SIG-M5 treated with dmso at 0.1 percent for 504 hours (cell line): ENCODE results near the gene TNNT3.

Experiments used
- DNase-seq: peaks from one replicate; lab custom pipeline; 2025; ENCODE audit not compliant: unreplicated experiment; lab: John Stamatoyannopoulos, UW

TNNT3 gene

GRCh38 chr11:1921574-1922141 is 2.2 kb downstream of the TNNT3 start:
- no peak for DNase-seq

GRCh38 chr11:1922481-1923081 is 3.1 kb downstream of the TNNT3 start:
- no peak for DNase-seq

GRCh38 chr11:1923201-1923956 is 3.9 kb downstream of the TNNT3 start:
- DNase-seq: no peak

DNA sequence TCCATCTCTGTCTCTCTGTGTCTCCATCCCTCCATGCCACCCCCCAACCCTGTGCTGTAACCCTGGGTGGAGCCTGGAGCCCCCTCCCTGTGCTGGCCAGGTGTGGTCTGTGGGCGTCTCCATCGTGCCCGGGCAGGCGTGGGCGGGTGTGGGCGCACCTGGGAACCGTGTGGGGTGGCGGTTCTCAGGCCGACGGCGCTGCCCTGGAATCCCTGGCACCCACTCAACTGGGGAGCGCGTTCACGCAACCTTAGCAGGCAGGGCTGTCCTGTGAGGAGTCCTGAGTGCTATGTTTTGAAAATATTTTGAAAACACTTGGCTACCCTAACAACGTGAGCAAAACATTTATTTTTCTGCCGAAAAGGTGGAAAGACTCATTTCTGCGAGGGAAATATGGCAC is 4.7 kb downstream of the TNNT3 start:
- no peak for DNase-seq

DNA sequence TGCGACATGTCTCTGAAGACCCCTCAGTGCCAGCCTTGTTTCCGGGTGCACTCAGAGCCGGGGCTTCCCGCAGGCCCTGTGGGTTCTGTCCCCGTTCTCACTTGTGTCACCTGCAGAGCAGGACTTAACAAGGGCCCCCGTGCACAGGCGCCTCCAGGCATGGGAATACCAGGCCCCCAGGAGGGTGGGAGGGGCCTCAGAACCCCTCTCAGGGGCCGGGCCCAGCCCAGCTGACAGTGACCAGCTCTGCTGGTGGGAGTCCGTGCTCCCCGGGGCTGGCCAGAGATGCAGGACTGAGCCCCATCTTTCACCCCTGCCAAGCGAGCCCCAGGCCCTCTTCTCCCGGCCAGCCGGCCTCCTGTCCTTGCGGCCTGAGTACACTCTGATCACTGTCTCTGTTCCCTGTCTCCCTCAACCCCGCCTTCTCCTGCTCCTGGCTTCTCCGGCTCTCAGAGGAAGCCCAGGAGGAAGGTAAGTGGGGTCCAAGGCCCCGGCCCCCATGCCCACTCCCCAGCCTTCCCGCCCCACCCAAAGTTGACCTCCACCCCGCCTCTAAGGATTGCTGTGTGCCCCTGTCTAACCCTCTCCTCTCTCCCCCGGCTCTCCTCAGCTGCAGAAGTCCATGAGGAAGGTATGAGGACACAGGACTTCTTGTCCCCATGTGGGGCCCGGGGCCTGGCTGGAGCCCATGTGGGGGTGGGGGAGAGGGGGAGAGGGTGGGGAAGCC is 5.3 kb downstream of the TNNT3 start:
- no peak for DNase-seq

DNA sequence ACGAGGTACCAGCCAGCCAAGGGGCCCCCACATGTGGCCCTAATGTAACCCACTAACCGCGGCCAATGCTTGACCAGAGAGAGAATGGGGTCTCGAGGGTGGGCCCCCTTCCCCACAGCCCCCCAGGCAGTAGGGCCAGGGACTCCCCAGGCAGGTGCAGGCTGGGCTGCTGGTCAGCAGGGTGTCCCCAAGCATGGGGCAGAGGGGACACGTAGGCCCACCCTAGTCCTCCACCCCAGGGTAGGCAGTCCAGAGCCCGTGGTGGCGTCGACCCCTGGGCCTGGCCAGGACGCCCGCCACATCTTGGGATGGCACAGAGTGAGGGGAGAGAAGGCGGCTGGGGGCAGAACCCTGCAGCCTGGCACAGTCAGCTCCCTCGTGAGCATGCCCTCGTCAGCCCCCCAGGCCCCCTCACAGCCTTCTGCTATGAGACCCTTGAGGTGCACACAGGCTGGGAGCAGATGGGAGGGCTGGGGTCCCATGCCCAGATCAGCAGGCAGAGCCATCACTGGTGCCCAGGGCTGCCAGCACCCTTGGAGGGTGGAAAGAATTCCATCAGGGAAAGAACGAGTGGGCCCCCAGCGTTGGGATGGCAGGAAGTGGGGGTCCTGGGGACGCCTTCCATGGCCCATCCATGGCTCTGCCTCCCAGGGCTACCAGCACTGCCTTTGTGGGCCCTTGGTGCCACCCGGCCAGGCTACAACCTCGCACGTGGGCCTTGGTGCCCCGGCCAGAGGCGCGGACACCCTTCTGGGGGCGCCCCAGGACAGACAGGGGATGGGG is 6.1 kb downstream of the TNNT3 start:
- DNase-seq: no peak

- no peak for DNase-seq
Observed at GRCh38 chr11:1926156-1927025, 6.9 kb downstream of the TNNT3 start.

DNA sequence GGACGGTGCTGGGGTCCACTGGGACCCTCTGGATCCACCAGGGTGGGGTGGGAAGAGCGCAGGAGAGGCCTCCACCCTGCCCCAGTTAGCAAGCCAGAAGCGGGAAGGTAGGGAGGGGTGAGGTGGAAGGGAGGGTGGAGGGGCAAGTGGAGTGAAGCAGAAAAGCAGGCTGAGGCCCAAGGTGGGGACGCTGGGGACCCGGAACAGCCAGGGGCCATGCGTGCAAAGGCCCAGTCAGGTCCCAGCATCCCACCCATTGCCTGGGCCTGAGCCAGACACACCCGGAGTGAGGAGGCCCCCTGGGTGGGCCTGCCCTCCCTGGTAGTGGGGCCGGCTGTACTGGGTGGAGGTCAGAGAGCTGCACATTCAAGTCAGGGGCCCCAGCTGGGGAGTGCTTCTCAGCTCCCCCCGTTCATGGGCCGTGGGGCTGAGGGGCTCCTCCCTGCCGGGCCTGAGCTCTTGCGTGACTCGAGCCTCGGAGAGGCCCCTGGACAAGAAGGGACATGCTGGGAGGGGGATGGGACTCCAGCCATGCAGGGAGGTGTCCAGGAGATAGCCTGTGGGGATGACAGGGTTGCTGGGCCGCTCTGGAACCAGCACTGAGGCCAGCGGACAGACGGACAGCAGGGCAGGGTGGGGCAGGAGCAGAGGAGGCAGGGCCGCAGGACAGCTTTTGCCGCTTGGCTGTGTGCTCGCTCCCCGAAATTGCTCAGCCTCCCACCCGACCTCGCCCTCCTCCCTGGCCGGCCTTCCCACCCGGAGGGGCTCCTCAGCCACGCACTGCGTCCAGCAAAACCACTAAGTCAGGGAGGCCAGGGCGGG is 7.7 kb downstream of the TNNT3 start:
- no peak for DNase-seq

- no peak for DNase-seq
Observed at GRCh38 chr11:1927848-1928469, 8.5 kb downstream of the TNNT3 start.

- DNase-seq: no peak
Observed at GRCh38 chr11:1928470-1928890, 9.0 kb downstream of the TNNT3 start.

DNA sequence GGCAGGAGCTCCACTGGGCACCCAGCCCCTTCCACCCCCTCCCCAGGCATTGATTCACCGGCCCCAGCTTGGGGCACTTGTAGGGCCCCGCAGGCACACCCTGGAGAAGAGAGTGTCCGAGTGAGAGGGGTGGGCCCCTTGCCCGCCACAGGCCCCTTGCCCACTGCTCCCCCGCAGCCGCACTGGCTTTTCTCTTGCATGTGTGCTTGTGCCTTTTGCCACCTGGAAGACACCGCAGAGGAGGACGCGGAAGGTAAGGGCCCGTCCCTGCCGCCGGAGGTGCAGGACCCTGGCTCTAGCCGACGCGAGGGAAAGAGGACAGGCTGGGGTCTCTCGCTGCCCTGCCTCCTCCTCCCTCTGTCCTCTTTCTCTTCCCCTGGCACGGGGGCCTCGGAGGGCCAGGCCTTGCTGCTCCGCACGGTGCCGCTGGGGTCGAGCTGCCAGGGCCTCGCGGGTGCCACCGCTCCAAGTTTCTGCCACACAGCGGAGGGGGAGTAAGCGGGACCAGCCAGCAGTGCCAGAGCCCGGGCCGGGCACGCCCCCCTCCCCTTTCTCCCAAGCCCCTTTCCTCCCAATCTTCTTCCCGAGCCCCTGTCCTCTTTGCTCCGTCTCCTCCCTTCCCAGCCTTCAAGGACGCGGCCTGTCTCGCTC is 9.5 kb downstream of the TNNT3 start:
- DNase-seq: no peak

DNA sequence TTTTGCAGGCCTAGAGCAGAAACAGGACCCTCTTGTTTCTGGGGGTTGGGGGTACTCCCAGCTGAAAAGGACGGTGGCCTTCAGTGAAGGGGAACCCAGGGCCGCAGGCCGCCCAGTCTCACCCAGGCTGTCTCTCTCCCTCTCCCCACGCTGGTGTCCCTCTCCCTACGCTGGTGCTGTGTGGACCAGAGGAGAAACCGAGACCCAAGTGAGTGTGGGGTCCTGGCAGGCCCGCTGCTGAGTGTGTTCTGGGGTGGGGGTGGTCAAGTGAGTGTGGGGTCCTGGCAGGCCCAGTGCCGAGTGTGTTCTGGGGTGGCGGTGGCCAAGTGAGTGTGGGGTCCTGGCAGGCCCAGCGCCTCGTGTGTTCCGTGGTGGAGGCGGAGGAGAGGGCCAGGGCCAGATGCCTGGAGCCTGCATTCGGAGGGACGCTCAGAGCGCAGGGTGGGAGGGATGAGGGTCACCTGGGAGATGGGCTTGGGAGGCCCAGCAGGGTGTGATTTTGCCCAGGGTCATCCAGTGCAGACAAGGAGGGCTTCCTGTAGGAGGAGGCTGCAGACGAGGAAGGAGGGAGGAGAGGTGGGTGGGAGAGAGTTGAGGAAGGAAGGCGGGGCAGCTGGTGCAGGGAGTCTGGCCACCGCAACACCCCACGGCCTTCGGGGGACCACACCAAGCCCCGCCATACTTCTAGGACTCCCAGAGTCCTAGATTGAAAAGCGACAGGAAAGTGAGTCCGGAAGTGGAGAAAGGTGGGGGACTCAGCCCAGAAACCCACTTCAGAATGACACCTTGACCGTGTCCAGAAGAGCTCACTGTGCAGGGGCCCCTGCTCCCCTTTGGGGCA is 10.3 kb downstream of the TNNT3 start:
- DNase-seq: no peak

DNA sequence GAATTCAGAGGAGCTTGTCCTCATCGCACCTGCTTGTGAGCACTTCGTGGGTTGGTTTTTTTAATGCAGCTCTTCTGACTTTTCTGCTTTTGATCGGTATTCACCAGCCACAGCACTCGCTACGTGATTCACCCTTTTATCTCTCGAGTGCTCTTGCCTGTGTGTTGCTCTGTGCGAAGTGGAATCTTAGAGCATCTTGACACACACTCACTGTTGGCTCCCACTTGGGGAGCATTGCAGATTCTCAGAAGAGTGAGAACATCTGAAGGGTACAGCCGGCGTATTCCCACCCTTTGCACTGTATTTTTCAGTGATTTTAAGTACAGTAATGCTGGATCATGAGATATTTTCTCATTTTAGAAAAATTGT is 10.9 kb downstream of the TNNT3 start:
- no peak for DNase-seq

DNA sequence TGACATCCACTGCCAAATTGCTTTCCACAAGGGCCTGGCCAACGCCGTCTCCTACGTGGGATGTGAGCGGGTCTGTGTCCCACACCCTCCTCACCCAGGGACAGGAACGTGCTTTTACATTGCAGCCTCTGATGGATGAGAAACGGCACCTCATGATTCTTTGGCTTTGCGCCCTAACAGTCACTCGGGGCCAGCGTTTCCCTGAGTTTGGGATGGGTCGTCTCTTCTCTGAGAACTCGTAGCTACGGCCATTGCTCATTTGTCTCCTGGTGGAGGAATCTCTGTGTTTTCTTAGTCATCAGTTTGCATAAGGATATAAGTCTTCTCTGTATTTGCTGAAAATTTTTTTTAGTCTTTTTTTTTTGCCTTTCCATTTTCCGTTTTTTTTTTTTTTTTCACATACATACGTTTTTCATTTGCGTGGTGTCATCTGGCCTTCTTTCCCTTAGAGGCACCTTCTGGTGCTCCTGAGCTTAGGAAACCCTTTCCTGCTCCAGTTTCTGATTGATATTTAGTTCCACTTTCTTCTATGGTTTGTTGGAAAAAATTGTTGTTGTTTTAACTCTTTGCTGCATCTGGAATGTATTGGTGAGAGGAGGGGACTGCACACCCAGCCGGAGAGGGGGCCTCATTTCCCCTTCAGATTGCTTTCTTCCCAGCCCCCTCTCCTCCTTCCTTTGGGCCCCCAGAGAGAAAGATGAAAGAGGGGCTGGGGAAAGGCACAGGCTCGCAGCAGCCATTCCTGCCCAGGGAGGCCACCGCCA is 12.0 kb downstream of the TNNT3 start:
- no peak for DNase-seq

GRCh38 chr11:1932105-1932480 is 12.6 kb downstream of the TNNT3 start:
- no peak for DNase-seq

GRCh38 chr11:1932681-1933080 is 13.2 kb downstream of the TNNT3 start:
- no peak for DNase-seq
